ENCODE measurements around the gene ELK4. TPM values are rescaled to one million over a fixed set of nuclear protein-coding genes. Genes with fewer than 3 reads are reported as not detected.

The ELK4 gene
- total and polyA plus RNA-seq, 11 donors = 5.0 to 54.9 (median 35.7) TPM

DNA sequence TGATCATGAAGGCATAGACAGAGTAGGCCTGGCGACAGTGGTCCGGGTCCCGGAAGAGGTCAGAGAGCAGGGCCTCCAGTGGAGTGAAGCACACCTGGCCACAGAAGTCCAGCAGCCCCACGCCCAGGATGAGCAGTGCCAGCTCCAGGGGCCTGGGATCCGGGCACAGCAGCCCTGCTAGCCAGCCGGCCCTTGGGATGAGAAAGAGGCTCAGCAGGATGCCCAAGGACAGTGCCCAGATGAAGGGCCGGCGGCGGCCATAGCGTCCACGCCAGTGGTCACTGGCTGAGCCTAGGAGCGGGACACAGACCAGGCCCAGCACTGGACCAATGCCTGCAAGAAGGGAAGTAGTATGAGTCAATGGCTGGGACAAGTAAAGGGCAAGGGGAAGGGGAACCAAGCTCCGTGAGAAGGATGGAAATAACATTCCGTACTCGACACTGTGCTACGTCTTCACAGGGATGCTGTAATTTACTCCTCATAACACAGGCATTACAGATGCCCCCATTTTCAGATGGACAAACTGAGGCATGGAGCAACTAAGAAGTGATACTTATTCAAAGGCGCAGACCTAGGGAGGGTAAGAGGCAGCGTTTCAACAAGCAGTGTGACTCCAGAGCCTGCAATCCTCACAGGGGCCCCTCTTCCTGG is 31.6 kb upstream of the ELK4 start:
- no peaks in the 10 kb centered on the region for H3K27me3 ChIP-seq
- ATAC-seq = no peak
- TF ChIP-seq, protein P1, sequence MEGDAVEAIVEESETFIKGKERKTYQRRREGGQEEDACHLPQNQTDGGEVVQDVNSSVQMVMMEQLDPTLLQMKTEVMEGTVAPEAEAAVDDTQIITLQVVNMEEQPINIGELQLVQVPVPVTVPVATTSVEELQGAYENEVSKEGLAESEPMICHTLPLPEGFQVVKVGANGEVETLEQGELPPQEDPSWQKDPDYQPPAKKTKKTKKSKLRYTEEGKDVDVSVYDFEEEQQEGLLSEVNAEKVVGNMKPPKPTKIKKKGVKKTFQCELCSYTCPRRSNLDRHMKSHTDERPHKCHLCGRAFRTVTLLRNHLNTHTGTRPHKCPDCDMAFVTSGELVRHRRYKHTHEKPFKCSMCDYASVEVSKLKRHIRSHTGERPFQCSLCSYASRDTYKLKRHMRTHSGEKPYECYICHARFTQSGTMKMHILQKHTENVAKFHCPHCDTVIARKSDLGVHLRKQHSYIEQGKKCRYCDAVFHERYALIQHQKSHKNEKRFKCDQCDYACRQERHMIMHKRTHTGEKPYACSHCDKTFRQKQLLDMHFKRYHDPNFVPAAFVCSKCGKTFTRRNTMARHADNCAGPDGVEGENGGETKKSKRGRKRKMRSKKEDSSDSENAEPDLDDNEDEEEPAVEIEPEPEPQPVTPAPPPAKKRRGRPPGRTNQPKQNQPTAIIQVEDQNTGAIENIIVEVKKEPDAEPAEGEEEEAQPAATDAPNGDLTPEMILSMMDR (IDR thresholded peaks at IDR 0.05) = no peak
- TF ChIP-seq POLR2A (IDR thresholded peaks at IDR 0.05) = no peak
- H3K4me1 ChIP-seq = peaks cover 0 to 22% (median 9%) of the 10 kb centered on the region in 12 donors
- H3K9me3 ChIP-seq = no peaks in the 10 kb centered on the region
- H3K4me3 ChIP-seq = no peak overlapping the region
- H3K27ac ChIP-seq = no peak overlapping the region
- WGBS, 4 donors = 82 to 95% (median 94%) methylated on average over 12 to 18 of the region's 18 CpGs
- intact Hi-C loops (cut with DNase I) = loop anchor here in 2 of 10 donors (5.0 kb wide), 1 partner anchor 49 kb away; no protein-coding TSS in a partner anchor
- H3K36me3 ChIP-seq = no peaks in the 10 kb centered on the region
- DNase-seq = no peak

DNA sequence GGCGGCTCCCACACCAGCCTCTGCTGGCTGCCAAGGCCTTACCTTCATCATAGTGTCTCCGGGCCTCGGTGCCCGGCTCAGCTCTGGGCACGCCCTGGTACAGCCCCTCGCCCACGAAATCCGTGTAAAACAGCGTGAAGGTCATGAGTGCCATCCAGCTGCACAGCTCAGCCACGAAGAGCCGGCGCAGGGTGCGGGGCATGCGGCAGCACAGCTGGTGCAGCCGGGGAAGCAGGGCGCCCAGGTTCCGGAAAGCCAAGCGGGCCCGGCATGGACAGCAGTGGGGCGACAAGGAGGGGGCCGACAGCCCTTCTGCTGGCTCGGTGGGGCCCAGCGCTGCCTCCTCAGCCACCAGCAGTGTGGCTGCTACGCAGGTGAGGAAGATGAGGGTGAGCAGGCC is 31.0 kb upstream of the ELK4 start:
- H3K27me3 ChIP-seq = no peaks in the 10 kb centered on the region
- ATAC-seq (no peak), DNase-seq (no peak)
- H3K4me3 ChIP-seq = no peak overlapping the region
- intact Hi-C loops (cut with DNase I) = loop anchor here in 2 of 10 donors (5.0 kb wide), 1 partner anchor 50 kb away; no protein-coding TSS in a partner anchor
- WGBS, 4 donors = 94 to 98% (median 95%) methylated on average over 22 to 24 of the region's 24 CpGs
- no peaks in the 10 kb centered on the region for H3K9me3 ChIP-seq
- H3K27ac ChIP-seq = no peak overlapping the region
- no peaks in the 10 kb centered on the region for H3K36me3 ChIP-seq
- H3K4me1 ChIP-seq = peaks cover 0 to 22% (median 9%) of the 10 kb centered on the region in 12 donors
- TF ChIP-seq, protein P1 (IDR thresholded peaks at IDR 0.05) = no peak
- TF ChIP-seq POLR2A (IDR thresholded peaks at IDR 0.05) = no peak

DNA sequence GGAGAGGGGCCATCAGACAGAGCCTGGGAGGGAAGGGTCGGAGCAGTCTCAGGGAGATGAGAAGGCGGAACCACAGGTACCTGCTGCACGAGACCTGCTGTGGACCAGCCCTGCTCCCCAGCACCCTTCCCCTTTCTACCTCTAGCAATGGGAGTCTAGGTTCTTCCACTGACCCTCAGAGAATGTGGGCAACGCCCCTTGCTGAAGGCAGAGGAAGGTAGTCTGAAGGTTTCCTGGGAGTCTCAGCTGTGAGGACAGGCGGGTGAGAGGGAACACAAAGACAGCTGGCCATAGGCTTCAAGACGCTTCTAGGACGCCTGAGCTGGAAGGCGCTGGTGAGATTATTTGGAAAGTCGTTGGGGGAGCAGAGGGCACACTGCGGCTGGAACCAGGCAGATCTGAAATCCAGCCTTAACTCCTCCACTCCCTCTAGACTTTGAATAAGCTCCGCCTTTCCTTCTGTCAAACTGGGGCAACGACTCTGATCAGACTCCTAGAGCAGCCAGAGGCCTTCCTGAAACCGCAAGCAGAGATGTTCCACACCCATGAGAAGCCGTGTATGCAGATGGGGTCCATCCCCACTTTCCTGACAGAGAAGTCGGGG is 30.4 kb upstream of the ELK4 start:
- ATAC-seq = no peak
- Histone ChIP-seq H3K9me3 (no peaks in the 10 kb centered on the region), H3K27ac (no peak overlapping the region), H3K36me3 (no peaks in the 10 kb centered on the region), H3K4me3 (no peak overlapping the region), H3K4me1 (peaks cover 0 to 22% (median 9%) of the 10 kb centered on the region in 12 donors), H3K27me3 (no peaks in the 10 kb centered on the region)
- WGBS, 4 donors = 86 to 90% (median 89%) methylated on average over 15 of the region's 15 CpGs
- TF ChIP-seq, protein P1 (IDR thresholded peaks at IDR 0.05) = no peak
- TF ChIP-seq POLR2A (IDR thresholded peaks at IDR 0.05) = no peak
- intact Hi-C loops (cut with DNase I) = loop anchor here in 2 of 10 donors (5.0 kb wide), 1 partner anchor 50 kb away; no protein-coding TSS in a partner anchor
- no peak for DNase-seq

DNA sequence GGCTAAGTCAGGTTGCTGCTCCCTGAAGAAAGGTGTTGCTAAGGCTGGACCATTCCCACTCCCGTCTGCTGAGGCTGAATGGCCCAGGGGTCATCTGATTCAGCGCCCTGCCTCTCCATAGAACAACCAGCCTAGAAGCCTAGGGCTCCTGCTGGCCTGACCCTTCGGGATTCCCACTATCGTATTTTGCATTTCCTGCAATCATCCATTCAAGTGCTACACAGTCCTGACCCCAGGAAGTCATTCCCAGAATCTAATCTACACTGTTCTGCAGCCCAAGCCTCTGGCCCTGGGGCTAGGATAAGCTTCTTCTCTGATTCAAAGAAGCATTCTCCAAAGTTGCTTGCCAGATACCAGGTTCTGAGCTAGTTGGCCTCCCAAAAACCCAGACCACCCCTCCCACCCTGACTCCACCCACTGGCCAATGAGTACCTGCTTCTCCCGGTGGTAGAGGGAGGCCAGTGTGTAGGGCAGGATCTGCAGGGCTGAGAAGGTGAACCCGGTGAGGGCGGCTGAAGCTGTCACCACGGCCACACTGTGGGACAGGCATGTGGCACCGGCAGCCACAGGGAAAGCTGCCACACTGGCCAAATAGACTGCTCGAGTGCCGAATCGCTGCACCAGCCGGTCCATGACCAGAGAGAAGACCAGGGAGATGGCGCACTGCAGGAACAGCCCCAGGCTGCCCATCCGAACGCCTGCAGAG is 29.8 kb upstream of the ELK4 start:
- WGBS, 4 donors = 74 to 80% (median 78%) methylated on average over 14 to 16 of the region's 16 CpGs
- no peaks in the 10 kb centered on the region for H3K9me3 ChIP-seq
- no peak overlapping the region for H3K4me3 ChIP-seq
- no peaks in the 10 kb centered on the region for H3K36me3 ChIP-seq
- ATAC-seq = no peak
- H3K27ac ChIP-seq = no peak overlapping the region
- intact Hi-C loops (cut with DNase I) = loop anchor here in 3 of 10 donors (2.0 to 5.0 kb wide), 2 partner anchors 47 to 51 kb away; no protein-coding TSS in a partner anchor
- no peak for DNase-seq
- TF ChIP-seq POLR2A (IDR thresholded peaks at IDR 0.05) = no peak
- TF ChIP-seq, protein P1 (IDR thresholded peaks at IDR 0.05) = no peak
- no peaks in the 10 kb centered on the region for H3K27me3 ChIP-seq
- H3K4me1 ChIP-seq = peaks cover 0 to 22% (median 9%) of the 10 kb centered on the region in 12 donors

Measured in heart left ventricle (tissue), 16 donors.